Gastrocnemius medialis (tissue), 4 donors: ENCODE results near the gene RASAL3.

ENCODE experiments used
- CTCF ChIP-seq, 5 experiments: fragments of 450-650 bp in 3 of 5; fragments of 200-600 bp in 2 of 5; sonication (generic) in 2 of 5; IDR thresholded peaks in 4 of 5; conservative IDR thresholded peaks in 1 of 5; 1 replicate in 4 of 5; 2 replicates in 1 of 5; pipeline ENCODE4 v1.5.1; 2016 to 2019; ENCODE audit warnings: antibody characterized with exemption in 5 of 5, mild to moderate bottlenecking in 3 of 5, moderate library complexity in 3 of 5
- POLR2A ChIP-seq, 2 donors: fragments of 450-650 bp; IDR thresholded peaks; one replicate each; pipeline ENCODE4 v1.6.1; 2017; ENCODE audit warnings: antibody characterized with exemption in 2 of 2, mild to moderate bottlenecking in 2 of 2, moderate library complexity in 2 of 2

GRCh38 chr19:15442142-15442920 lies 22.0 kb downstream of the RASAL3 start:
- TF ChIP-seq CTCF (IDR thresholded peaks at IDR 0.05 in 4 of 5, conservative IDR thresholded peaks at IDR 0.05 in 1 of 5) (no peak), POLR2A (IDR thresholded peaks at IDR 0.05) (no peak)
